Measurements from ENCODE around the gene BTG2. TPM values are rescaled to one million over a fixed set of nuclear protein-coding genes. Genes with fewer than 3 reads are reported as not detected.

Gene BTG2
- polyA plus RNA-seq, 2 of the 4 experiments (the other 2 are of a cell fraction) = 7.2 to 16.4 TPM

DNA sequence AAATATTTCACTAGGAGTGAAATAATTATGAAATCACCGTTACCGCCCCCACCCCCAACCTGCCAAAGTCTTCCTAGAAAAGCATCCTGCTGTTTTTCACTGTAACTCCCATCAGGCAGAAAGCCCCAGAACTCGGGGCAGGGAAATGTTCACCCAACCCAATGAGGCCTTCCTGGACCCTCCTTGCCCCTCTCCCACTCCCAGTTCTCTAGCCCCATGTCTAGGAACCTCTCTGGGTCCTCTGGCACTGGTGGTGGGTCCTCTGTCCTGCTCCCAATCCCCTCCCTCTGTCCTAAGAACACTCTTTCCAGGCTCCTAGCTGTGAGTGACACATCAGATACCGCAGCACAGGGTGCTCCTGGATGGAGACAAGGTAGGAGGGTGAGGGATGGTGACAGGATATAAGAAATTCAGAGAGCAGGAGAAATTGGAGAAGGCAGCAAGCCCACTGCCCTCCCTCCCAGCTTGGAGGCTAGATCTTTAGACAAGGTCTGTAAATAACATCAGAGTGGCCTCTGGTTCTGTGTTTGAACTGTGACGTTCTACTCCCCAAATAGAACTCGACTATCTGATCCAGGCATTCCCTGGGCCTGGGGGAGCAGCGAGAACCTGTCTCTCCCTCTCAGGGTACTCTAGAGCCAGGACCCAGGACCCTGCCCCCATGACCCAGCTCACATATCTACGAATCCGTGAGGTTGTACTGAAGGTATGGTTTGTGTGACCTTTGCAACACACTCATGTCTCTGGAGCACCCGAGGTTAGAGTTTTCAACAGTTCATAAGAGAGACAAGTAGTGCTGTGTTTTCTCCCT is 23.3 kb upstream of the BTG2 start:
- POLR2A ChIA-PET = interaction anchor here (1.0 kb wide), 1 partner anchor 24 kb away, joined by 3 read pairs; no protein-coding TSS in a partner anchor
- Histone ChIP-seq H3K4me1 (peaks cover 9% of the 10 kb centered on the region), H3K9me3 (no peaks in the 10 kb centered on the region), H3K4me3 (no peak overlapping the region), H3K4me2 (no peak overlapping the region), H3K27ac (no peak overlapping the region)
- TF ChIP-seq, protein P1, sequence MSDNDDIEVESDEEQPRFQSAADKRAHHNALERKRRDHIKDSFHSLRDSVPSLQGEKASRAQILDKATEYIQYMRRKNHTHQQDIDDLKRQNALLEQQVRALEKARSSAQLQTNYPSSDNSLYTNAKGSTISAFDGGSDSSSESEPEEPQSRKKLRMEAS (IDR thresholded peaks at IDR 0.05) = no peak
- no peak for TF ChIP-seq ZC3H11A (IDR thresholded peaks at IDR 0.05)
- no peak for TF ChIP-seq FOSB (CRISPR knock-in tag; IDR thresholded peaks at IDR 0.05)
- 82% methylated on average over 10 of the region's 10 CpGs for WGBS (ENCODE audit: missing lambda C conversion rate)
- CTCF ChIA-PET = interaction anchor here (1.0 to 21.3 kb wide), 7 partner anchors 12 to 419 kb away, joined by 3 to 510 read pairs (median 6); partner anchors contain the start of gene FMOD
- DNase-seq (ENCODE audit: low read depth in 1 of 2, low spot score in 1 of 2) (no peak), ATAC-seq (no peak), FAIRE-seq (no peak)

DNA sequence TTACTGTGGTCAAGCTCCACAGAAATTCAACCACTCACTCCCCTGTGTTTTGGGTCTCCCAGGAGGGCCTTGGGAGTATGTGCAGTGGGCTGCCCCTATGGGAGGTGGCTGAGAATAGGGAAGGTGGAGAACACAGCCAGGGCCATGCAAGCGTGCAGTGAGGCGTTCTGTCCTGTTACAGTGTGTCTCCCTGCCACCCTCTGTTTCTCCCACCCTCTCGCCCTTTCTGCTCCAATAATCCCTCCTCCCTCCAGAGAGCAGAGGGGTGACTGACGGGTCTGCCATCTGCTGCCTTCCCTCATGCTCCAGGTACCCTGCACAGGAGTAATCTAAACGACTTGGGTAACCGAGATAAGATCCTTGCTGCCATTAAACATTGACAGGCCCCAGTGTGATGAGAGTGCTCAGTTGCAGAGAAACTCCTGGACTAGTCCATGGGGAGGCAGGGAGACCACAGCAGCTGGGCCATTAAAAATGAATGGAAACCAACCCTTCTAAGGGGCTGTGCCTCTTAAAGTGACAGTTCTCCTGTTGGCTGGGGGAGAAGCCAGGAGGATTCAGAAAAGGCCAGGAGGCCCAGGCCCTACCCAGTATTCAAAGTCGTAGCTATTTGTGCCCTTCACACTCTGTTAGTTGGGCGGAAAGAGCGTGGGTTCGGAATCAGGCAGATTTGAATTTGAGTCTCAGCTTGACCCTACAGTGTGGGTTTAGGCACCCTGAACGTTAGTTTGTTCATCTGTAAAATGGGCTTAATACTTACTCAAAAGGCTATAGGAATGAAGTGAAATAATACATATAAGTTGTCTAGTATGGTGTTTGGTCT is 22.4 kb upstream of the BTG2 start:
- FAIRE-seq (no peak), DNase-seq (ENCODE audit: low read depth in 1 of 2, low spot score in 1 of 2) (no peak), ATAC-seq (no peak)
- no peaks in the 10 kb centered on the region for H3K9me3 ChIP-seq
- ChIA-PET CTCF (interaction anchor here (1.3 to 13.9 kb wide), 4 partner anchors 11 to 418 kb away, joined by 3 to 175 read pairs (median 11); no protein-coding TSS in a partner anchor), POLR2A (interaction anchor here (1.0 kb wide), 1 partner anchor 23 kb away, joined by 3 read pairs; no protein-coding TSS in a partner anchor)
- H3K4me2 ChIP-seq = no peak overlapping the region
- no peak overlapping the region for H3K27ac ChIP-seq
- WGBS (ENCODE audit: missing lambda C conversion rate) = 75% methylated on average over 11 of the region's 11 CpGs
- no peak for TF ChIP-seq ESRRA (IDR thresholded peaks at IDR 0.05; ENCODE audit: borderline replicate concordance, low read length)
- no peak for TF ChIP-seq RFX5 (IDR thresholded peaks at IDR 0.05)
- no peak for TF ChIP-seq CHD4 (IDR thresholded peaks at IDR 0.05; ENCODE audit: borderline replicate concordance)
- TF ChIP-seq KDM1A (IDR thresholded peaks at IDR 0.05; ENCODE audit: low read depth) = no peak
- no peak for TF ChIP-seq USF2 (IDR thresholded peaks at IDR 0.05)
- TF ChIP-seq HEYL (CRISPR knock-in tag; IDR thresholded peaks at IDR 0.05) = no peak
- TF ChIP-seq RARB (CRISPR knock-in tag; IDR thresholded peaks at IDR 0.05) = no peak
- no peak for TF ChIP-seq MYC (IDR thresholded peaks at IDR 0.05; ENCODE audit: borderline replicate concordance, low read length)
- TF ChIP-seq, protein P1 (IDR thresholded peaks at IDR 0.05) = no peak
- TF ChIP-seq EP300 (IDR thresholded peaks at IDR 0.05) = no peak
- no peak for TF ChIP-seq MAZ (IDR thresholded peaks at IDR 0.05; ENCODE audit: borderline replicate concordance, low read depth, low read length)
- TF ChIP-seq KDM5A (IDR thresholded peaks at IDR 0.05) = no peak
- no peak for TF ChIP-seq EHF (CRISPR knock-in tag; IDR thresholded peaks at IDR 0.05)
- no peak for TF ChIP-seq MAFK (IDR thresholded peaks at IDR 0.05; ENCODE audit: partially characterized antibody)
- no peak for TF ChIP-seq JUNB (IDR thresholded peaks at IDR 0.05)
- TF ChIP-seq POLR2AphosphoS2 (conservative IDR thresholded peaks at IDR 0.05; ENCODE audit: low read length) = no peak
- TF ChIP-seq CTCF (IDR thresholded peaks at IDR 0.05) = no peak
- no peak for TF ChIP-seq FOSB (CRISPR knock-in tag; IDR thresholded peaks at IDR 0.05)
- TF ChIP-seq HMGXB4 (CRISPR knock-in tag; IDR thresholded peaks at IDR 0.05; ENCODE audit: borderline replicate concordance) = no peak
- no peak for TF ChIP-seq BHLHE40 (IDR thresholded peaks at IDR 0.05; ENCODE audit: low read depth, low read length)
- no peak overlapping the region for H3K4me3 ChIP-seq
- H3K4me1 ChIP-seq = peaks cover 12% of the 10 kb centered on the region

Measured in A549 (cell line).